Activated CD4-positive, alpha-beta T cell treated with anti-CD3 and anti-CD28 coated beads, Interleukin-2, amount 50 U/mL, for 4 hours (primary cell): Measurements from ENCODE around the gene TRPM3.
"Not testable (repeated sequence)": the region's sequence is repeated elsewhere in the genome, so short reads cannot be mapped to it uniquely, and the experiment has no call there.

Source experiments
- DNase-seq, 2 experiments: peaks; one replicate each; pipeline ENCODE4 v3.0.0-alpha.2; 2020

The TRPM3 gene

GRCh38 chr9:70706797-70707196 is 414.6 kb downstream of the TRPM3 start:
- DNase-seq: not testable (repeated sequence)

GRCh38 chr9:70701163-70701562 is 420.3 kb downstream of the TRPM3 start:
- no peak for DNase-seq

GRCh38 chr9:70696694-70697335 is 424.6 kb downstream of the TRPM3 start:
- no peak for DNase-seq

- no peak for DNase-seq
These were observed 426.7 kb downstream of the TRPM3 start for GRCh38 chr9:70694758-70695157.

GRCh38 chr9:70693186-70693585 is 428.2 kb downstream of the TRPM3 start:
- no peak for DNase-seq

GRCh38 chr9:70692431-70692830 is 429.0 kb downstream of the TRPM3 start:
- DNase-seq: no peak

- no peak for DNase-seq
These were observed 432.7 kb downstream of the TRPM3 start for GRCh38 chr9:70688704-70689103.

- no peak for DNase-seq
These were observed 437.6 kb downstream of the TRPM3 start for GRCh38 chr9:70683841-70684240.

GRCh38 chr9:70682298-70682697 is 439.1 kb downstream of the TRPM3 start:
- no peak for DNase-seq

- no peak for DNase-seq
These were observed 441.6 kb downstream of the TRPM3 start for GRCh38 chr9:70679845-70680244.

GRCh38 chr9:70678153-70678552 is 443.3 kb downstream of the TRPM3 start:
- DNase-seq: no peak

- DNase-seq: no peak
These were observed 444.2 kb downstream of the TRPM3 start for GRCh38 chr9:70677055-70677735.

GRCh38 chr9:70675868-70676370 is 445.5 kb downstream of the TRPM3 start:
- no peak for DNase-seq

GRCh38 chr9:70673844-70674243 is 447.6 kb downstream of the TRPM3 start:
- DNase-seq: no peak

GRCh38 chr9:70672161-70672649 is 449.2 kb downstream of the TRPM3 start:
- DNase-seq: no peak

GRCh38 chr9:70668751-70669150 is 452.7 kb downstream of the TRPM3 start:
- DNase-seq: no peak

- DNase-seq: no peak
These were observed 462.7 kb downstream of the TRPM3 start for GRCh38 chr9:70658765-70659164.

- DNase-seq: no peak
These were observed 465.1 kb downstream of the TRPM3 start for GRCh38 chr9:70656281-70656680.

GRCh38 chr9:70654144-70654543 is 467.3 kb downstream of the TRPM3 start:
- DNase-seq: no peak

GRCh38 chr9:70644627-70645026 is 476.8 kb downstream of the TRPM3 start:
- DNase-seq: not testable (repeated sequence)

- DNase-seq: no peak
These were observed 479.1 kb downstream of the TRPM3 start for GRCh38 chr9:70642341-70642740.

GRCh38 chr9:70641631-70642030 is 479.8 kb downstream of the TRPM3 start:
- DNase-seq: no peak

GRCh38 chr9:70641031-70641430 is 480.4 kb downstream of the TRPM3 start:
- no peak for DNase-seq
